Activated CD8-positive, alpha-beta memory T cell treated with anti-CD3 and anti-CD28 coated beads for 48 hours (primary cell): ENCODE measurements around the gene GNAI2.
"Not testable (repeated sequence)": the region's sequence is repeated elsewhere in the genome, so short reads cannot be mapped to it uniquely, and the experiment has no call there.

Experiments used
- DNase-seq, 3 experiments: peaks; one replicate each; pipeline ENCODE4 v3.0.0-alpha.2; 2020; ENCODE audit warnings: low read depth in 2 of 3, low spot score in 2 of 3

GNAI2 gene

GRCh38 chr3:50244813-50245212, 8.8 kb downstream of the GNAI2 start:
- DNase-seq = not testable (repeated sequence)

DNA sequence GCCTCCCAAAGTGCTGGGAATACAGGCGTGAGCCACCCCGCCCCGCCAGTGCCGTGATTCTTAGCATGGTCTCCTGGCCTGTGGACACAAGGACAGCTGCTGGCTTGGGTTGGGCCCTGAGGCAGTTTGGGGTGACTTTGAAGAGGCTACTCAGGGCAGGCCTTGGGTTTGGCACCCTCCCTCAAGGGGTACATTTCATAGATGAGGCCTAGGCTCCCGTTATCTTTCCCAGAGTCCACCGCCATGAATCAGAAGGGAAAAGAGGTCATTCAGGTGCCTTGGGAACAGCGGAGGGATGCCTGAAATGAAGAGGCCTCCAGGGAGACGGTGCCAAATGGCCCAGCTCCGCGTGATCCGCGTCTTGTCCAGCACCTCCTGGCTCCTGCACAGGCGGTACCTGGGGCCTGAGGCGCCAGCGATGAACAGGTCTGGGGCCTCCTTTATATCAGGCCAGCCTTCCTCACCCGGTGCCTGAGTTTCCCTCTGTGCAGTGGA, 9.3 kb downstream of the GNAI2 start:
- no peak for DNase-seq

DNA sequence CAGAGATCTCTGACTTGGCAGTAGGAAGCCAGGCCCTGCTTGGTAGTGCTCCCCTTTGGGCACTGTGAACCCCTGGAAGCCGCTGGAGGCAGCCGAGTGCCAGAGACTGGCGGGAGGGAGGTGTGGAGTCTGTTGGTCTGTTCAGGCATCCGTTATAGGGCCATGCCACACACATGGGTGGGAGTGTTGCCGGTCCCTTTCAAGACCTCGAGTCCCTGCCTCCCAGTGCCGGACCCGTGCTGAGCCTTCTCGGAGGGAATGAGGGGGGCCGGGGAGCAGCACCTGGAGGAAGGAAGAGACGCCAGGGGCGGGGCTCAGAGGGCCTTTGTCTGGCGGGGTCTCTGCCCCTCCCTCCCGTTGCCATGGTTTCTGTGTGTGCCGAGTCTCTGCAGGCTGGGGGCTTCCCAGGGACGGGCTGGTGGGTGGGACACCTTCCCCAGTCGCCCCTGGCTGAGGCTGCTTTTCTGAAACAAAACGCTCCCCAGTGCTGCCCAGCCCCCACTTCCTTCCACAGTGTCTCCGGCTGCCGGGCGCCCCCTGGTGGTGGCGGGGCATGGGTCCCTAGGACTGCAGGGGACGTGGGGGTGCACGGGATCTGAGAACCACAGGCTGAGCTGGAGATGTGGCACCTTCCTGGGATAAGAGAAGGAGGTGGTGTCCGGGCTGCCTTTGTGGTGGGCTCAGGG, 10.0 kb downstream of the GNAI2 start:
- DNase-seq = peak; percentile 91 to 99 (median 98)

- DNase-seq = peak in 2 of 3 experiments; percentile 75 to 78
Measured at GRCh38 chr3:50246517-50246954, 10.5 kb downstream of the GNAI2 start.

- no peak for DNase-seq
Measured at GRCh38 chr3:50248387-50248786, 12.4 kb downstream of the GNAI2 start.

- DNase-seq = no peak
Measured at GRCh38 chr3:50249457-50249856, 13.5 kb downstream of the GNAI2 start.

DNA sequence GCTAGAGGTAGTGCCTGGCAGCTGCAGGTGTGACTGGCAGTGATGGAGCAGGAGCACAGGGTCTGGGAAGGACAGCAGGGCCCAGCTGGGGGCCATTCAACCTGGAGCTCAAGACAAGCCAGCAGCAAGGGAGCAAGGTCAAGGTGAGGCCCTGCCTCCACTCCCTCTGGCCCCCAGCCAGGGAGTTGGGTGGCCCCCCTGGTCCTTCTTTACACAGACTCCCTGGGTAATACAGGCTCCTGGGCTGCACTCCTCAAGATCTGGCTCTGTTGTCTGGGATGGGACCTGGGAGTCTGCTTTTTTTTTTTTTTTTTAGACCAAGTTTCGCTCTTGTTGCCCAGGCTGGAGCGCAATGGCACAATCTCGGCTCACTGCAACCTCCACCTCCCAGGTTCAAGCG, 14.5 kb downstream of the GNAI2 start:
- no peak for DNase-seq

GRCh38 chr3:50251220-50251619, 15.2 kb downstream of the GNAI2 start:
- no peak for DNase-seq

DNA sequence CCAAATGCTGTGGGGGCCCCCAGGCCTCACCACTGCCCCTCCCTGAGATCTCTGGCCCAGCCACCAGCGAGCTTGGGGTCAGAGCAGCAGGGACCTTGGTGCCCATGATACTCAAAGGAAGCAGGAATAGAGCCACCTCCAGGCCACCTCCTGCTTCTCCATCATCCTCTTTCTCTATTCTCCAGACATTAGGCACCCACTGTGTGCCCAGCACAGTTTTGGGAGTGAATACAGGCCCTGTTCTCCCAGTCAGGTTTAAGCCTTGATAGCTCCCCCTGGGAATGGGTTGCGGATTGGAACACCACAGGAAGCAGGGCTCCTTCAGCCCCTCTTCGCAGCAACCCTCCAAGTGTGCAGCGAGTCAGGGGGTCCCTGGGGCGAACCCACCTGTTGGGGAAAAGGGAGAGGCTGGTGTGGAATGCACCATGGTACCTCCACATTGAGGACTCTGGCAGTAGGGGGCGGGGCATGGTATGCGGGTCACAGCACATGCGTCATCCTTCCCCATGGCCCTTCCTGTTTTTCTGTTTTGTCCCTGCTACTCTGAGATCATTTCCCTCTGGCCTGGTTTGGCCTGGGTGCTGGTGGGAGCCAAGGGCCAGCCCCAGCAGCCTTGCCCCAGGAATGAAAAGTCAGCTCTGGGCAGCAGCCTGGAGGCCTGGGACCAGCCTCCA, 18.7 kb downstream of the GNAI2 start:
- DNase-seq = no peak

DNA sequence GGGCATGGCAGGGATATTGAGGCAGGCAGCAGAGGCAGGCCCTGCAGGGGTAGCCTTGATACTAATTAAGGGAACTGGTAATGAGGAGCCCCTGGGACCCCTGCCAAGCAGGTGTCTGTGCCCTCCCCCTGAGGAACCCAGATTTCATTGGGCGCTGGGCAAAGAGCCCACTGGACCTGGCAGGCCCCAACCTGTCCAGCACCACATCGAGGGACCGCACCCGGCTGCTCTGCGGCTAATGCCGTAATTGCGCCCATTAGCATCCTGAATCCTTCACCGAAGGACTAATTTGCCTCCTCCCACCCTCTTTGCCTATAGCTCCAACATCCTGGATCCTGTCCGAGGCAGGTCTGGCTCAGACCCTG, 19.2 kb downstream of the GNAI2 start:
- no peak for DNase-seq

DNA sequence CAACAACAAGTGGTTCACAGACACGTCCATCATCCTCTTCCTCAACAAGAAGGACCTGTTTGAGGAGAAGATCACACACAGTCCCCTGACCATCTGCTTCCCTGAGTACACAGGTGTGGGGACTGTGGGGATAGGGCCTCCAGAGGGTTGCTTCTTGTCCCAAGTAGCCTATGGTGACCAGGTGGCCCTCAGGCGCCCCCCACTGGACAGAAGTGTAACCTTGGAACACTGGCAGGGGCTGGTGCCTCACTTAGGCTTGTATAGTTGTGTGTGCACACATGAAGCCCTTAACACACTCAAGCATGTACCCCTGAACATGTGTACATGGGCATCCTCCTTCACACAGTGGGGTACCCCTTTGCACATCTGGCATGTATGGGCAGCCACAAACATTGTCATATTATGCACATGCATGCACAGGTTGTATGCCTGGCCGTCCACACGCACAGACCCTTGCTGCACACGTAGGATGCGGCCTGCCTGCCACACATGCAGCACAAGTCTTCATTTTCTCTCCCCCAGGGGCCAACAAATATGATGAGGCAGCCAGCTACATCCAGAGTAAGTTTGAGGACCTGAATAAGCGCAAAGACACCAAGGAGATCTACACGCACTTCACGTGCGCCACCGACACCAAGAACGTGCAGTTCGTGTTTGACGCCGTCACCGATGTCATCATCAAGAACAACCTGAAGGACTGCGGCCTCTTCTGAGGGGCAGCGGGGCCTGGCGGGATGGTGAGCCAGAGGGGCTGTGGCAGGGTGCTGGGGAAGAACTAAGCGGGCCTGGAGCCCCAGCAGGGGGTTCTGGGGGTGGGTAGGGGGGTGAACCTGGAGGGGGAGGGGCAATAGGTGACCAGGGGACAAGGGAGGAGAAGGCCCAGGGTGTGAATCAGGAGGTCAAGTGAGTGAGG, 21.2 kb downstream of the GNAI2 start:
- DNase-seq = no peak

- no peak for DNase-seq
Measured at GRCh38 chr3:50258029-50258680, 22.2 kb downstream of the GNAI2 start.

GRCh38 chr3:50258979-50259378, 23.0 kb downstream of the GNAI2 start:
- DNase-seq = no peak

- no peak for DNase-seq
Measured at GRCh38 chr3:50259432-50260026, 23.5 kb downstream of the GNAI2 start.

GRCh38 chr3:50260027-50260941, 24.3 kb downstream of the GNAI2 start:
- DNase-seq = peak; percentile 77 to 84 (median 80)

DNA sequence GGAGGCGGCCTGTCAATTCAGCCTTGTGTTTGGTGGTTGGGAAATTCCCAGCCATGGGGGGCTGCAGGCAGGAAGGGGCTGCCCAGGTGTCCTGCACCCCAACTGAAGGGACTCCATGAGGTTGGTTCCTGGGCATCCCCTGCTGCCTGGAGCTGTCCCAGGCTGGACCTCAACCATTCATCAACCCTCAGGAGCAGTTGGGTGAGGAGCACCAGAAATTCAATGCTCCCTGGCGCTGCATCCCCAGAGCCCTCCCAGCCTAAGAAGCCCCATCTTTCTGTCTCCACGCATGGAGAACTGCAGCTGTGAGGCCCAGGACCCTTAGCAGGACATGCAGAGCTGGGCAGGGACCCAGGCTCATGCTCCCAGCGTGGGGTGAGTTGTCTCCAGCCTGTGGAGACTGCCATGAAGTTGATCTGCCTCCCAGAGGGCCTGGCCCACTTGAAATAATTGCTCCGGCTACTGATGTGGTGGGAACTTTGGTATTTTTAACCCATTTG, 25.0 kb downstream of the GNAI2 start:
- no peak for DNase-seq

- no peak for DNase-seq
Measured at GRCh38 chr3:50261505-50261904, 25.5 kb downstream of the GNAI2 start.

GRCh38 chr3:50262200-50262599, 26.2 kb downstream of the GNAI2 start:
- DNase-seq = not testable (repeated sequence)

DNA sequence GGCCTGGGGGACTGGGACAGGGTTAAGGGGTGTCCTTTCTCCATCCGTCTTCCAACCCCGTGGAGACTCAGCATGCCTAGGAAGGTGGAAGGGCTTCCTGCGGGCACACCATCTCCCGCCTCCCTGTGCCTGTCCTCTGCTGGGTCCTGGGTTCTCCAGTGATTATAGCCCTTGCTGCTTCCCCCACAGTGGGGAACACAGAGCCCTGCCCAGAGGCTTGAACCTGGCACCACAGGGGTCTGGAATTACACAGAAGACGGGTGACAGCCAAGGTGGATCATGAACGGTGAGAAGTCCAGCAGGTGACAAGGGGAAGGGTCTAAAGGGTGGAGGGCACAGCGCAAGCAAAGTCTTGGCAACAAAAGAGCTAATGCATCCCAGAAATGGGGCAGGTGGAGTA, 26.8 kb downstream of the GNAI2 start:
- DNase-seq = no peak
